ENCODE measurements around the gene RPL41. TPM values are rescaled to one million over a fixed set of nuclear protein-coding genes. Genes with fewer than 3 reads are reported as not detected.
"Not testable (repeated sequence)": the region's sequence is repeated elsewhere in the genome, so short reads cannot be mapped to it uniquely, and the experiment has no call there.

RPL41 gene
- total RNA-seq: 3,814 to 4,057 TPM (median 4,017 TPM) in 3 replicates

DNA sequence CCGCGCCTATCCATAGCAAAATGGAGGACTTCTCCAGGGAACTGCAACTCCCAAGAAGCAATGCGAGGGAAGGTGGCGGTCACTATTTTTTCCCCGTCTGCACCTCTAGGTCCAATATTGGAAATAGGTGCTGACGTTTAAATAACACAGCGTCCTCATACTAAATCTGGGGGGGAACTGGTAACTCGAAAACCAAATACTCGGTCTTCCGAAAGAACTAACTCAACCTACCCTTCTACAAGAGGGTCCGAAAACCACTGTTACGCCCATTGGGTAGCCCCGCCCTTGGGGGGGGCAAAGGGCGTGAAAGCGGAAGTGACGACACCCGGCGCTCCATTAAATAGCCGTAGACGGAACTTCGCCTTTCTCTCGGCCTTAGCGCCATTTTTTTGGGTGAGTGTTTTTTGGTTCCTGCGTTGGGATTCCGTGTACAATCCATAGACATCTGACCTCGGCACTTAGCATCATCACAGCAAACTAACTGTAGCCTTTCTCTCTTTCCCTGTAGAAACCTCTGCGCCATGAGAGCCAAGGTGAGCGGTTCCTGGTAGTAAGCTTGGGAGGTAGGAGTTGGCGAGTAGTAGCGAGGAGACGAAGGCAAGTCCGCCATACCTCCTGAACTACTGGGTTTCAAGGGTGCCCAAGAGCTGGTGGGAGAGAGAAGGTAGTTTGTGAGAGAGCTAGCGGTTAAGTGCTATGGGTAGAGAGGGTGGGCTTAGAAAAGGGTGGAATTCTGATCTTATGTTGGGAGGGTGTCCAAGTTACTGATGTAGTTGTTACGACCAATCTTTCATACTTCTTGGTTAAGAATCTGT lies at the start of gene RPL41:
TSS of gene RPL41 (plus strand) at position 367 of the 815 bp plus-strand sequence.
- TF ChIP-seq, protein P1, sequence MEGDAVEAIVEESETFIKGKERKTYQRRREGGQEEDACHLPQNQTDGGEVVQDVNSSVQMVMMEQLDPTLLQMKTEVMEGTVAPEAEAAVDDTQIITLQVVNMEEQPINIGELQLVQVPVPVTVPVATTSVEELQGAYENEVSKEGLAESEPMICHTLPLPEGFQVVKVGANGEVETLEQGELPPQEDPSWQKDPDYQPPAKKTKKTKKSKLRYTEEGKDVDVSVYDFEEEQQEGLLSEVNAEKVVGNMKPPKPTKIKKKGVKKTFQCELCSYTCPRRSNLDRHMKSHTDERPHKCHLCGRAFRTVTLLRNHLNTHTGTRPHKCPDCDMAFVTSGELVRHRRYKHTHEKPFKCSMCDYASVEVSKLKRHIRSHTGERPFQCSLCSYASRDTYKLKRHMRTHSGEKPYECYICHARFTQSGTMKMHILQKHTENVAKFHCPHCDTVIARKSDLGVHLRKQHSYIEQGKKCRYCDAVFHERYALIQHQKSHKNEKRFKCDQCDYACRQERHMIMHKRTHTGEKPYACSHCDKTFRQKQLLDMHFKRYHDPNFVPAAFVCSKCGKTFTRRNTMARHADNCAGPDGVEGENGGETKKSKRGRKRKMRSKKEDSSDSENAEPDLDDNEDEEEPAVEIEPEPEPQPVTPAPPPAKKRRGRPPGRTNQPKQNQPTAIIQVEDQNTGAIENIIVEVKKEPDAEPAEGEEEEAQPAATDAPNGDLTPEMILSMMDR (IDR thresholded peaks at IDR 0.05; ENCODE audit: unreplicated experiment): no peak
- no peaks in the 10 kb centered on the region for H3K27me3 Mint-ChIP-seq (ENCODE audit: low read depth)
- peak within 1 kb of the TSS; percentile 99 for H3K4me3 Mint-ChIP-seq
- peaks cover 28% of the 10 kb centered on the region for H3K4me1 Mint-ChIP-seq
- H3K9me3 Mint-ChIP-seq: no peaks in the 10 kb centered on the region
- peak within 1 kb of the TSS; percentile 100 for H3K27ac Mint-ChIP-seq
- DNase-seq (ENCODE audit: low spot score in 2 of 2, unreplicated experiment in 2 of 2): peak; percentile 85 to 97
- H3K36me3 Mint-ChIP-seq: peaks cover 14% of the 10 kb centered on the region

DNA sequence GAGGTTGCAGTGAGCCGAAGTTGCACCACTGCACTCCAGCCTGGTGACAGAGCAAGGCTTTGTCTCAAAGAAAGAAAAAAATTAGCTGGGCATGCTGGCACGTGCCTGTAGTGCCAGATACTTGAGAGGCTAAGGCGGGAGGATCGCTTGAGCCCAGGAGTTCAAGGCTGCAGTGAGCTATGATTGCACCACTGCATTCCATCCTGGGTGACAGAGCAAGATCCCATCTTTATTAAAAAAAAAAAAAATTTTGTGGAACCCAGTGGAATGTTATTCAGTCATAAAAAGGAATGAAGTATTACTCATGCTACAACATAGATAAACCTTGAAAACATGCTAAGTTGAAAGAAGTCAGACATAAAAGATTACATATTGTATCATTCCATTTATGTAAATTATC lies 44.8 kb upstream of the RPL41 start:
- Mint-ChIP-seq H3K9me3 (no peaks in the 10 kb centered on the region), H3K36me3 (no peaks in the 10 kb centered on the region), H3K27ac (no peak overlapping the region), H3K27me3 (ENCODE audit: low read depth) (no peaks in the 10 kb centered on the region), H3K4me1 (no peaks in the 10 kb centered on the region), H3K4me3 (no peak overlapping the region)
- no peak for DNase-seq (ENCODE audit: low spot score in 2 of 2, unreplicated experiment in 2 of 2)
- TF ChIP-seq, protein P1 (IDR thresholded peaks at IDR 0.05; ENCODE audit: unreplicated experiment): no peak

DNA sequence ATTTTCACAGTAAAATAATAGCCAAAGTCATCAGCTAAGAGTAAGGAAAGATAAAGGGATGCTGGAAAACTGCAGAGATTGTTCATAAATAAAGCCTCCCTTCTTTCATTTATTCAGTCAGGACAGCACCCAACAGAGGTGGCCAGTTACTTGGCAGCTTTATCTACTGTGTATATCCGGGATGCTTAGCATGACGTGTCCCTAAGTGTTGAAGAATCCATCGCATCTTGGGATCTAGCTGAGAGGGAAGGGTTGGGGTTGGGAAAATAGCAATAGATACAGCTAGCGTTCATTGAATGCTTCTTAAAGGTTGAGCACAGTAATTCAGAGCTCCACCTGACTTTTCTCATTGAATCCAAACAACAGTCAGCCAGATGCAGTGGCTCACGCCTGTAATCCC lies 42.0 kb upstream of the RPL41 start:
- H3K36me3 Mint-ChIP-seq: no peaks in the 10 kb centered on the region

DNA sequence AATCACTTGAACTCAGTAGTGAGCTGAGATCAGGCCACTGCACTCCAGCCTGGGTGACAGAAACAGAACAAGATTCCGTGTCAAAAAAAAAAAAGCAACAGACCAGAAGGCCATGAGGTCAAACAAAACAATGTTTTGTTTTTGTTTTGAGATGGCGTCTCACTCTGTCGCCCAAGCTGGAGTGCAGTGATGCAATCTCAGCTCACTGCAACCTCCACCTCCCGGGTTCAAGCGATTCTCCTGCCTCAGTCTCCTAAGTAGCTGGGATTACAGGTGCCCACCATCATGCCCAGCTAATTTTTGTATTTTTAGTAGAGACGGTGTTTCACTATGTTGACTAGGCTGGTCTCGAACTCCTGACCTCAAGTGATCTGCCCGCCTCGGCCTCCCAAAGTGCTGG lies 38.5 kb upstream of the RPL41 start:
- not testable (repeated sequence) for H3K4me3 Mint-ChIP-seq; H3K9me3 Mint-ChIP-seq; DNase-seq (ENCODE audit: low spot score in 2 of 2, unreplicated experiment in 2 of 2); H3K27ac Mint-ChIP-seq; H3K36me3 Mint-ChIP-seq
- peaks cover 38% of the 10 kb centered on the region for H3K27me3 Mint-ChIP-seq (ENCODE audit: low read depth)
- peaks cover 16% of the 10 kb centered on the region for H3K4me1 Mint-ChIP-seq

More for the DNA sequence above, 42.0 kb upstream of the RPL41 start:
- TF ChIP-seq, protein P1 (IDR thresholded peaks at IDR 0.05; ENCODE audit: unreplicated experiment): no peak
- H3K4me1 Mint-ChIP-seq: peaks cover 3% of the 10 kb centered on the region
- DNase-seq (ENCODE audit: low spot score in 2 of 2, unreplicated experiment in 2 of 2): no peak
- no peak overlapping the region for H3K27ac Mint-ChIP-seq
- peaks cover 11% of the 10 kb centered on the region for H3K27me3 Mint-ChIP-seq (ENCODE audit: low read depth)
- no peak overlapping the region for H3K4me3 Mint-ChIP-seq
- H3K9me3 Mint-ChIP-seq: no peaks in the 10 kb centered on the region

DNA sequence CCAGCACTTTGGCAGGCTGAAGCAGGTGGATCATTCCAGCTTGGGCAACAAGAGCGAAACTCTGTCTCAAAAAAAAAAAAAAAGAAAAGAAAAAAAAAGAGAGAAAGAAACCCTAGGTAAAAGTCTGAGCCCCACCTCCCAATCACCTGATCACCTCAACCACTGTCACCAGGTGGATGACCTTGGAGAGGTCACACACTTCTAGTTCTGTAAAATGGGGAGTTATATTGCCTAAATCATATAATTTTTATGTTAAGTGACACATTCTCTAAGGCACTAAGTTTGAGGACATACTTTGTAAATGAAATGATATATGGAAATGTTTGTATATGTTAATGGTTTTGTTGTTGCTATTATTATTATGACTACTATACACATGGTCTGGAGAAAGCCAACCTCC lies 38.0 kb upstream of the RPL41 start:
- Mint-ChIP-seq H3K4me1 (peaks cover 16% of the 10 kb centered on the region), H3K9me3 (no peaks in the 10 kb centered on the region), H3K27me3 (ENCODE audit: low read depth) (peaks cover 38% of the 10 kb centered on the region), H3K4me3 (peak overlapping the region; percentile 82), H3K36me3 (no peaks in the 10 kb centered on the region), H3K27ac (peak overlapping the region; percentile 97)
- TF ChIP-seq, protein P1 (IDR thresholded peaks at IDR 0.05; ENCODE audit: unreplicated experiment): no peak
- no peak for DNase-seq (ENCODE audit: low spot score in 2 of 2, unreplicated experiment in 2 of 2)

DNA sequence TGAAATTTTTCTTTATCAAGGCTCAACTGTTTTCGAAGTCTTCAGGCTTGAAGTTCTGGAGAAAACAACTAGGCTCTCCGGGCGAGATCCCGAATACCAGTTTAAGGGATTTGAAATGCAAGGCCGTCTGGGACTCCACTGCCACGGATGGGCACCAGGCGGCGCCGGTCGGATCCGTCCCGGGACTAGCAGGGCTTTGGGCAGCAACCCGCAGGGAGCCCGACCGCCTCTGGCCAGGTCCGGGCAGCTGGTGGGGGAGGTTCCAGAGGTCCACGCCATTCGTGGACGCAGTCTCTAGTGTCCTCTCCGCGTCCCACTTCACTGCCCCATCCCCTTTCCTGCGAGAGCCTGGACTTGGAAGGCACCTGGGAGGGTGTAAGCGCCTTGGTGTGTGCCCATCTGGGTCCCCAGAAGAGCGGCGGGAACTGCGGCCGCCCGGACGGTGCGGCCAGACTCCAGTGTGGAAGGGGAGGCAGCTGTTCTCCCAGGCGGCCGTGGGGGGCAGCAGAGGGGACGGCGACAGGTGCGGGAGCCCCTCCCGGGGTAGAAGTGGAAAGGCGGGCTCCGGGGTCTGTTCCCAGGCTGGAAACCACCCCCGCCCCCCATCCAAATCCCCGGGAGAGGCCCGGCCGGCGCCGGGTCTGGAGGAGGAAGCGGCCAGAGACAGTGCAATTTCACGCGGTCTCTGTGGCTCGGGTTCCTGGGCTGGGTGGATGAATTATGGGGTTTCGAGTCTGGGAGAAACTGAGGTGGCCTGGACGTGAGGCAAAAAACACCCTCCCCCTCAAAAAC lies 37.3 kb upstream of the RPL41 start:
- H3K9me3 Mint-ChIP-seq: no peaks in the 10 kb centered on the region
- peak overlapping the region; percentile 97 for H3K27ac Mint-ChIP-seq
- DNase-seq (ENCODE audit: low spot score in 2 of 2, unreplicated experiment in 2 of 2): peak; percentile 53 to 87
- peaks cover 16% of the 10 kb centered on the region for H3K4me1 Mint-ChIP-seq
- no peaks in the 10 kb centered on the region for H3K36me3 Mint-ChIP-seq
- H3K27me3 Mint-ChIP-seq (ENCODE audit: low read depth): peaks cover 42% of the 10 kb centered on the region
- TF ChIP-seq, protein P1 (IDR thresholded peaks at IDR 0.05; ENCODE audit: unreplicated experiment): peak; percentile 75
- peak overlapping the region; percentile 82 for H3K4me3 Mint-ChIP-seq

Data from mesothelial cell of epicardium (in vitro differentiated cells).